A673 (cell line): ENCODE data around the gene NRAP.

Experiments
- EZH2 ChIP-seq: fragments of 200-600 bp; sonication (generic); IDR thresholded peaks from 2 replicates; pipeline ENCODE4 v1.6.1; 2017; ENCODE audit warnings: borderline replicate concordance, low read depth, mild to moderate bottlenecking, mixed read lengths, antibody characterized with exemption, low read length; ENCODE audit not compliant: poor library complexity, severe bottlenecking
- TF ChIP-seq, protein P1 (sequence below): fragments of 300-800, 200-600 bp; sonication (generic); conservative IDR thresholded peaks from 2 replicates; pipeline ENCODE4 v1.5.1; 2017; ENCODE audit warnings: low read depth, mild to moderate bottlenecking, antibody characterized with exemption, low read length, moderate library complexity, mixed read lengths

DNA sequence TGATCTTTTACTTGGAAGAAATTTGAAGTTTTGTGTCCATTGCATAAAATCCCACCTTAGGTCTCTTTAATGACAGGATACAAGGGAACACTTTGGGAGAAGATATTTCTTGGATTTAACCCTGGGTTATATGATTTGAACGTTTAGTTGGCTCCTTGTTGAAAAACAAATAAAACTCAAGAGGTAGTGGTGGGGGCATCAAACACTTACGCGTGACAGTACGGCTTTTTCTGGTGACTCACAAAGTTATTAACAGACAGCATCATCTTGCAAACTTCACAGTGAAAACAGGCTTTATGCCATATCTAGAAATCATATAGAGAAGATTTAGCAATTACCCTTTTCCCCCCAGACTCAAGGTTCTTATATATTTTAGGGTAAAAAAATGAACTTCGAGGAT, 699 bp downstream of the NRAP start:
- TF ChIP-seq, protein P1, sequence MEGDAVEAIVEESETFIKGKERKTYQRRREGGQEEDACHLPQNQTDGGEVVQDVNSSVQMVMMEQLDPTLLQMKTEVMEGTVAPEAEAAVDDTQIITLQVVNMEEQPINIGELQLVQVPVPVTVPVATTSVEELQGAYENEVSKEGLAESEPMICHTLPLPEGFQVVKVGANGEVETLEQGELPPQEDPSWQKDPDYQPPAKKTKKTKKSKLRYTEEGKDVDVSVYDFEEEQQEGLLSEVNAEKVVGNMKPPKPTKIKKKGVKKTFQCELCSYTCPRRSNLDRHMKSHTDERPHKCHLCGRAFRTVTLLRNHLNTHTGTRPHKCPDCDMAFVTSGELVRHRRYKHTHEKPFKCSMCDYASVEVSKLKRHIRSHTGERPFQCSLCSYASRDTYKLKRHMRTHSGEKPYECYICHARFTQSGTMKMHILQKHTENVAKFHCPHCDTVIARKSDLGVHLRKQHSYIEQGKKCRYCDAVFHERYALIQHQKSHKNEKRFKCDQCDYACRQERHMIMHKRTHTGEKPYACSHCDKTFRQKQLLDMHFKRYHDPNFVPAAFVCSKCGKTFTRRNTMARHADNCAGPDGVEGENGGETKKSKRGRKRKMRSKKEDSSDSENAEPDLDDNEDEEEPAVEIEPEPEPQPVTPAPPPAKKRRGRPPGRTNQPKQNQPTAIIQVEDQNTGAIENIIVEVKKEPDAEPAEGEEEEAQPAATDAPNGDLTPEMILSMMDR, result no peak
- TF ChIP-seq EZH2, result no peak
